Heart left ventricle (tissue), 16 donors: ENCODE results near the gene LIPN. TPM values are rescaled to one million over a fixed set of nuclear protein-coding genes. Genes with fewer than 3 reads are reported as not detected.
"Not testable (repeated sequence)": the region's sequence is repeated elsewhere in the genome, so short reads cannot be mapped to it uniquely, and the experiment has no call there.

ENCODE experiments used
- ATAC-seq, 4 donors: fragments of 200-7000 bp; cut with Tn5 transposase; one replicate each; pipeline ENCODE4 v1.9.1; 2020 to 2022; ENCODE audit warnings: moderate library complexity in 4 of 4, mild to moderate bottlenecking in 3 of 4, moderate number of reproducible peaks in 1 of 4
- DNase-seq, 5 donors: peaks; one replicate each; pipeline ENCODE4 v3.0.0-alpha.2; 2020
- H3K27ac ChIP-seq, 12 donors: fragments of 200-600 bp; sonication (generic) in 4 of 12; one replicate each; pipeline versions ENCODE4 v1.5.0 to v1.8.0; 2016 to 2022; ENCODE audit warnings: mild to moderate bottlenecking in 2 of 12
- H3K27me3 ChIP-seq, 9 donors: fragments of 200-600 bp; sonication (generic) in 2 of 9; one replicate each; pipeline versions ENCODE4 v1.5.1 to v1.8.0; 2016 to 2022; ENCODE audit warnings: mild to moderate bottlenecking in 3 of 9
- H3K36me3 ChIP-seq, 9 donors: fragments of 200-600 bp; sonication (generic) in 2 of 9; one replicate each; pipeline versions ENCODE4 v1.5.0 to v1.8.0; 2018 to 2022; ENCODE audit warnings: mild to moderate bottlenecking in 2 of 9
- H3K4me1 ChIP-seq, 12 donors: fragments of 200-600 bp; sonication (generic) in 4 of 12; one replicate each; pipeline versions ENCODE4 v1.5.0 to v1.8.0; 2016 to 2022; ENCODE audit warnings: mild to moderate bottlenecking in 3 of 12
- H3K4me3 ChIP-seq, 12 donors: fragments of 200-600 bp; sonication (generic) in 4 of 12; one replicate each; pipeline versions ENCODE4 v1.5.0 to v1.8.0; 2017 to 2022; ENCODE audit warnings: mild to moderate bottlenecking in 9 of 12, moderate library complexity in 4 of 12
- H3K9me3 ChIP-seq, 12 donors: fragments of 200-600 bp; sonication (generic) in 4 of 12; one replicate each; pipeline versions ENCODE4 v1.5.0 to v1.8.0; 2016 to 2022; ENCODE audit warnings: mild to moderate bottlenecking in 1 of 12
- CTCF ChIP-seq, 12 donors: fragments of 200-600 bp; sonication (generic) in 4 of 12; IDR thresholded peaks; one replicate each; pipeline versions ENCODE4 v1.5.0 to v1.8.0; 2018 to 2022; ENCODE audit warnings: antibody characterized with exemption in 12 of 12, mild to moderate bottlenecking in 5 of 12
- POLR2A ChIP-seq, 2 donors: fragments of 450-650 bp; IDR thresholded peaks; one replicate each; pipeline ENCODE4 v1.6.1; 2017; ENCODE audit warnings: antibody characterized with exemption in 2 of 2, mild to moderate bottlenecking in 2 of 2, moderate library complexity in 2 of 2
- WGBS, 4 donors: extraction: QIAGEN DNeasy Blood & Tissue Kit in 2 of 4; methylation state at CpG; one replicate each; pipeline versions ENCODE4 v1.1.5 to v1.1.7; 2013 to 2018; 5-methylcytosine and 5-hydroxymethylcytosine counted together
- intact Hi-C, 10 donors: fragments of 100-400 bp; cut with DNase I; formaldehyde crosslinking; loops; one replicate each; pipeline versions ENCODE4 v1.11.1 to v1.14.2; 2022
- polyA plus RNA-seq, 2 donors: library from polyadenylated mRNA; stranded (reverse); fragments of 200-250 nt; gene quantifications; one replicate each; pipeline ENCODE4 v1.2.3, GENCODE V29; 2013
- total RNA-seq, 9 donors: library from RNA; depleted of rRNA in 2 of 9; stranded (reverse); fragments of >200 nt in 2 of 9; fragmentation: NEBNext Ultra II Directional in 3 of 9; extraction: Animal tissue kit (Norgen Biotek cat#: 25700) in 3 of 9; gene quantifications; one replicate each; pipeline versions ENCODE4 v1.1.0 to v1.2.4, GENCODE V29; 2016 to 2023
- donor health status: ischemic (EF 13 %, LVEDD 7.1; RV severe dilation, severe dysfunction).
- donor health status: healthy with polysubstance abuse.
- donor health status: DM: no; HTN: yes; CAD: no.
- donor health status: DM: no; HTN: no; CAD: no.
- donor health status: ischemic (EF 25% LVEDD 6.9; RV normal size, moderate dysfunction).
- donor health status: ischemic (EF 25% LVEDD 5.7; RV mildly dilated, moderate dysfunction).
- donor health status: healthy.
- donor health status: DM: yes; HTN: yes; CAD: no.
- donor health status: ischemic (EF 35%, LVEDD 5.7; RV mildly dilated, moderate dysfunction).
- donor health status: nonischemic (EF 11% LVEDD 7.7; RV severe dilation, severe dysfunction).
- donor health status: DM: yes; HTN: yes; CAD: no.
- donor health status: PGD.
- donor health status: ischemic (EF 29% LVEDD 5.4; RV normal size, mild dysfunction).
- donor health status: nonischemic (EF 23%, LVEDD 6.1; RV moderate dilation, normal function).

The LIPN gene
- total and polyA plus RNA-seq, 11 donors = 0.43 TPM; not detected in 10

DNA sequence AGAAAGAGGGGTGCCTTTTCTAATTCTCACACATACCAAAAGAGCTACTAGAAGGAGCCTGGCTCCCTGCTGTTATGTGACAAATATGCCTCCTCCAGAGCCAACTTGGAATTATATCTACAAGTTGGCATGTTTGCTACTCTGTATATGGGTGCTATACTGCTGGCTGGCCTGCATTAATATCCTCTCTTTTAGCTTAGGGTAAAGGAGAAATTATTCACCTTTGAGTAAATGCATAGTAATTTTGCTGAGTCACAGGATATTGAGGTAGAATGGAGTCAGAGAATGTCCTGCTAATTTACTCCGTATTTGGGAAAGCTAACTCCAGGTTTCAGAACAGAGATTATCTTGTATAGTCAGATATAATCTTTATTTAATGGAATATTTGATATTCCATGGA is 24.2 kb upstream of the LIPN start:
- H3K9me3 ChIP-seq = no peaks in the 10 kb centered on the region
- H3K27ac ChIP-seq = no peak overlapping the region
- DNase-seq = no peak
- H3K27me3 ChIP-seq = peaks cover 0 to 9% (median 0%) of the 10 kb centered on the region in 9 donors
- TF ChIP-seq POLR2A (IDR thresholded peaks at IDR 0.05) (no peak), CTCF (IDR thresholded peaks at IDR 0.05) (no peak)
- no peak for ATAC-seq
- H3K4me3 ChIP-seq = no peak overlapping the region
- intact Hi-C loops = no loop called here
- H3K4me1 ChIP-seq = peaks cover 0 to 4% (median 0%) of the 10 kb centered on the region in 12 donors
- no peaks in the 10 kb centered on the region for H3K36me3 ChIP-seq
- 69 to 86% (median 78%) methylated on average over 1 of the region's 1 CpG for WGBS, 4 donors

DNA sequence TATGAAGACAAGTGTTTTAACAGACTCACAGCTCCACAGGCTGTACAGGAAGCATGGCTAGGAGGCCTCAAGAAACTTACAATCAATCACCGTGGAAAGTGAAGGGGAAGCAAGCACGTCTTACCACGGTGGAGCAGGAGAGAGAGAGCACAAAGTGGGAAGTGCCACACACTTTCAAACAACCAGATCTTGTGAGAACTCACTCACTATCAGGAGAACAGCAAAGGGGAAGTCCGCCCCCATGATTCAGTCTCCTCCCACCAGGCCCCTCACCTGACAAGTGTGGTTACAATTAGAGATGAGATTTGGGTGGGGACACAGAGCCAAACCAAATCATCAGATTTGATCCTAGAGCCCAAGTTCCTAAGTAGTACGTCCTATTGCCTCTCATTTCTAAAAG is 17.9 kb upstream of the LIPN start:
- ATAC-seq, intact Hi-C loops, H3K4me1 ChIP-seq, H3K4me3 ChIP-seq, H3K36me3 ChIP-seq, H3K27ac ChIP-seq, DNase-seq: not testable (repeated sequence)
- Histone ChIP-seq H3K9me3 (peaks cover 0 to 11% (median 4%) of the 10 kb centered on the region in 12 donors), H3K27me3 (peaks cover 0 to 15% (median 4%) of the 10 kb centered on the region in 9 donors)
- 61 to 70% (median 65%) methylated on average over 5 of the region's 5 CpGs for WGBS, 4 donors

GRCh38 chr10:88742448-88742847 is 17.4 kb upstream of the LIPN start:
- ATAC-seq (no peak), DNase-seq (no peak)
- Histone ChIP-seq H3K4me3 (no peak overlapping the region), H3K27me3 (peaks cover 0 to 15% (median 4%) of the 10 kb centered on the region in 9 donors), H3K4me1 (no peaks in the 10 kb centered on the region), H3K9me3 (peaks cover 0 to 11% (median 4%) of the 10 kb centered on the region in 12 donors), H3K27ac (no peak overlapping the region), H3K36me3 (no peaks in the 10 kb centered on the region)
- intact Hi-C loops = no loop called here
- no peak for TF ChIP-seq POLR2A (IDR thresholded peaks at IDR 0.05)
- TF ChIP-seq CTCF (IDR thresholded peaks at IDR 0.05) = no peak
- 97 to 100% (median 97%) methylated on average over 1 of the region's 1 CpG for WGBS, 4 donors

GRCh38 chr10:88744002-88744401 is 15.8 kb upstream of the LIPN start:
- DNase-seq (no peak), ATAC-seq (no peak)
- 69 to 80% (median 75%) methylated on average over 5 of the region's 5 CpGs for WGBS, 4 donors
- Histone ChIP-seq H3K4me3 (no peak overlapping the region), H3K36me3 (no peaks in the 10 kb centered on the region), H3K27me3 (peaks cover 0 to 14% (median 4%) of the 10 kb centered on the region in 9 donors), H3K9me3 (peaks cover 0 to 21% (median 5%) of the 10 kb centered on the region in 12 donors), H3K27ac (no peak overlapping the region), H3K4me1 (no peaks in the 10 kb centered on the region)
- TF ChIP-seq POLR2A (IDR thresholded peaks at IDR 0.05) = no peak
- no peak for TF ChIP-seq CTCF (IDR thresholded peaks at IDR 0.05)
- intact Hi-C loops = no loop called here

DNA sequence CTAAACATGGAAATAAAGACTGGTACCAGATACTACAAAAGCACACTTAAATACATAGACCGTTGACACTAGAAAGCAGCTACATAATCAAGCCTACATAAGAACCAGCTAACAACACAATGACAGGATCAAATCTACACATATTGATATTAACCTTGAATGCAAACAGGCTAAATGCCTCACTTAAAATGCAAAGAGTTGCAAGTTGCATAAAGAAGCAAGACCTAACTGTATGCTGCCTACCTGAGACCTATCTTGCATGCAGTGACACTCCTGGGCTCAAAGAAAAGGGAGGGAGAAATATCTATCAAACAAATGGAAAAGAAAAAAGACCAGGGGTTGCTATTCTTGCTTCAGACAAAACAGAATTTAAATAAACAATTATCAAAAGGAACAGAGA is 14.2 kb upstream of the LIPN start:
- intact Hi-C loops = no loop called here
- ATAC-seq = no peak
- 67 to 88% (median 84%) methylated on average over 1 of the region's 1 CpG for WGBS, 4 donors
- no peak overlapping the region for H3K4me3 ChIP-seq
- H3K4me1 ChIP-seq = no peaks in the 10 kb centered on the region
- H3K27ac ChIP-seq = no peak overlapping the region
- DNase-seq = no peak
- no peak for TF ChIP-seq POLR2A (IDR thresholded peaks at IDR 0.05)
- TF ChIP-seq CTCF (IDR thresholded peaks at IDR 0.05) = no peak
- H3K36me3 ChIP-seq = no peaks in the 10 kb centered on the region
- peaks cover 0 to 14% (median 4%) of the 10 kb centered on the region in 9 donors for H3K27me3 ChIP-seq
- H3K9me3 ChIP-seq = peaks cover 0 to 26% (median 5%) of the 10 kb centered on the region in 12 donors
